ENCODE results near the gene NOTCH2. TPM values are rescaled to one million over a fixed set of nuclear protein-coding genes. Genes with fewer than 3 reads are reported as not detected.
A peak's percentile ranks its signal among the peaks of the same experiment; 100 is the strongest.
"Not testable (repeated sequence)": the region's sequence is repeated elsewhere in the genome, so short reads cannot be mapped to it uniquely, and the experiment has no call there.

NOTCH2 gene
- 10 to 100 TPM; 90.9 to 95.6 TPM for total RNA-seq

DNA sequence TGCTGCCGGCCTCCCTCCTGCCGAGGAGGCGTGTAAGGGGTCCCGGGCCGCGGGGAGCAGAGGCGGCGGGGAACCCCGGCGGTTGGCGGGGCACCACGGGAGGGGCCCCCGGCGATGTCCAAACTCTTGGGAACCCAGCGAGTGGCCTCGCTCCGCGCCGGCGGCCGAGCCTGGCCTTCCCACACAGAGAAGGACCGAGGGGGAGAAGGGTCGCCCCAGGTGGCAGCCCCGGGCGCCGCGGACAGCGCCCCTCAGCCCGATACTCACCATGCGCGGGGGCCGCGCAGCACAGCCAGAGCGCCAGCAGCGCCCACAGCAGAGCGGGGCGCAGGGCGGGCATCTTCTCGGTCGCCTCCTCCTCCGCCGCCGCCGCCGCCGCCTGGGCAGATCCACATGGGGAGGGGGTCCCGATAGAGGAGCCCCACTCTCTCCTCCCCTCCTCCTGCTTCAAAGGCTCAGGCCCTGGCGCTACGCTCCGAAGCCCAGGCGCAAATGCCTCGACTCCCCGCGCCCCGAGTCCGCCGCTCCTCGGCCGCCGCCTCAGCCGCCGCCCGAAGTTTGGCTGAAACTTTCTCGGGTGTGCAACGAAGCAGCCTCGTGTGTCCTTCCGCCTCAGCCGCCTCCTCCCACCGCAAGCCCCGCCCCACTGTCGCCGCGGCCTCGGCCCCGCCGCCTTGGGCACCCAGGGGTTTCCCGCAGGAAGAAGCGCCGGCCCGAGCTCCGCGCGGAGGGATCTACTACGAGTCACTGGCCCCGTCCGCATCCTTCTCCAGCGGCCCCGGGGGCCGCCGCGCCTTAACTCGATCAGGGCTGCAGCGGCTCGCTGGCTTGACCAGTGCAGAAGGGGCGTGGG lies at the start of gene NOTCH2:
TSS of gene NOTCH2 (minus strand) at position 596 of the 853 bp plus-strand sequence. CDS start at position 340, 256 bp downstream.
- H3K9me3 Mint-ChIP-seq (ENCODE audit: low read depth); H3K4me1 Mint-ChIP-seq; H3K27me3 Mint-ChIP-seq; CTCF ChIA-PET; H3K36me3 Mint-ChIP-seq: not testable (repeated sequence)
- peak; percentile 89 for ATAC-seq
- Mint-ChIP-seq H3K27ac (peak within 1 kb of the TSS; percentile 56), H3K4me3 (peak within 1 kb of the TSS; percentile 61)
- peak; percentile 74 for DNase-seq

DNA sequence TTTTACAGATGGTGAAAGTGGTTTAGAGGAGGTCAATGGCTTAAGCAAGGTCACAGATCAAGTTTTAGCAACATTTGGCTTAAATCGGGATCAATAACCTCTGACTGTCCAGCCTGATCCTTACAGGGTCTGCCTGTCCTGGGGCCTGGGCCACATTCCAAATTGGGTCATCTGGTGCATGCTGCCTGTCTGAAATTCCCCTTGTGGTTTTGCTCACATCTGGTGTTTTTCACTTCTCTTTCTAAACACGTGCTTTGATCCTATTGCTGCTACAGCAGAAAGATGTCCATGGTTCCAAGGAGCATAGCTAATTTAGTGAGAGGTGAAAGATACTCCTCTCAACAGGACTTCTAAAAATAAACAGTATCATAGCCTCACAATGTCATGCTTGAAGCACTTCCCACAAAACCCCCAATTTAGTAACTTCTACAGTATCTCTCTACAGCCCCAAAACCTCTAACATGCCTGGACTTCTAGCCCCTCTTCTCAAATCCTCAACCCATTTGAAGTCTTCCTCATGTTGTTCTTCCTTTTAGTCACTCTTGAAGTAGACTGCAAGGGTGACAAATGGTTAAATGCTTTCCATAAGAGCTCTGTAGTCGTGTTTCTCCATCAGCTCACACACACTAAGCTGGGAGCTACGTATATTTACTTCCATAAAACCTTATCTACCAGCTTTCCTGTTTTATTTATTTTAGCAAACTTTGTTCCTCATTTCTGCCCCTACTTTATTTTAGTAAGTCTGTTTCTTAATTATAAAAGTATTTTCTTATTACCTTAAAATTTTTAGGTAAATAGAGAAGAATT lies 48.1 kb upstream of the NOTCH2 start:
- H3K9me3 Mint-ChIP-seq (ENCODE audit: low read depth); ATAC-seq; H3K4me3 Mint-ChIP-seq; H3K27me3 Mint-ChIP-seq; H3K36me3 Mint-ChIP-seq; H3K27ac Mint-ChIP-seq; CTCF ChIA-PET; DNase-seq: not testable (repeated sequence)
- H3K4me1 Mint-ChIP-seq: peaks cover 11% of the 10 kb centered on the region

DNA sequence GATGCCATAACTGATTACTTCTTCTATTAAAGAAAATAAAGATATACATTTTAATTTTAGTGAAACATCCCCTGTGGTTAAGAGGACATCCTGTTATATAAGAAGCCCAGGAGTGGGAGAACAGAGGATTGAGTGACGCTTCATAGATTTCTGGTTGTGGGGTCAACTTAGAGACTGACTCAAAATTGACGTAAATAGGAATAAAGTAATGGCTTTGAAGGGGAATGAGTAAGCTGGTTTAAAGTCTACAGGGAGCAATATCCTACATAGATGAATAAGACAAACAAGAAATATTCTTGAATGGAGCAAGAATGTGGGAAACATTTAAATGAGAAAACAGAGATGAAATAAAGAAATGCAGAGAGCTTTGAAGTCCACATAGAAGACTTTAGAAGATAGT lies 46.6 kb upstream of the NOTCH2 start:
- H3K4me1 Mint-ChIP-seq; DNase-seq; H3K36me3 Mint-ChIP-seq; H3K9me3 Mint-ChIP-seq (ENCODE audit: low read depth); CTCF ChIA-PET; ATAC-seq; H3K27me3 Mint-ChIP-seq; H3K27ac Mint-ChIP-seq; H3K4me3 Mint-ChIP-seq: not testable (repeated sequence)

DNA sequence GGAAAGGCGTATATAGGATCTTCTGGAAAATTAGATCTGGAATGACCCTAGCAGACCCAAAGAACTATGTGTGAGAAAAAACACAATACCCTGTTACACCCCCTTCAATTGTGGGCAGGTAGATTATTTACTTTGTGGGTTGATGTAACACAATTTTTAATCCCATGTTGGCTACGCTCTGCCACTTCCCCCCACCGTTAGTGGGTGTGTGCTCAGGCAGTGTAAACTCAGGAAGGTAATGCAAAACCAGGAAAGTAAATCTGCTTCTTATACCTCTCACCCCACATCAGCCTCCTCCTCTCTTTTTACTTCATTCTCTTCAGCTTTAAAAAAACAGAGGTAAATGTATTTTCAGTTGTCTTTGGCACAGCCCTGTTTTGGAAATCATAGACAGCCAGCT lies 43.7 kb upstream of the NOTCH2 start:
- H3K4me3 Mint-ChIP-seq; H3K9me3 Mint-ChIP-seq (ENCODE audit: low read depth); ATAC-seq; DNase-seq; H3K4me1 Mint-ChIP-seq; H3K27me3 Mint-ChIP-seq; H3K36me3 Mint-ChIP-seq; CTCF ChIA-PET; H3K27ac Mint-ChIP-seq: not testable (repeated sequence)

DNA sequence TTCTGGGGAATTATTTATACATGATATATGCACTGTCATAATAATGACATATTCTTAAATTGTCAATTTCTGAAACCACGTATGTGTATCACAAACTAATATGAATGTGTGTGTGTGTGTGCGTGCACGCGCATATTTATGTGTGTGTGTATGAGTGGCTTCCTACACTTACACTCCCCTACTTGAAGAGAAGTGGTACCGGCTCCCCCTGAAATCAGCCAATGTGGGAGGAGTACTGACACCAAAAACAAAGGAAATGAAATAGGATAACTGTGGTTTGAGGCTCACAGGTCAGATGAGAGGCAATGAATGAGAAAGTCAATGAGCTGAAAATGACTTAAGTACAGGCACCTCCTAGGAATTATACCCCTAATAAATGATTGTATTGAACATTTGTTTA lies 42.8 kb upstream of the NOTCH2 start:
- CTCF ChIA-PET; H3K4me1 Mint-ChIP-seq; DNase-seq; H3K9me3 Mint-ChIP-seq (ENCODE audit: low read depth); H3K36me3 Mint-ChIP-seq; H3K27ac Mint-ChIP-seq; ATAC-seq; H3K4me3 Mint-ChIP-seq; H3K27me3 Mint-ChIP-seq: not testable (repeated sequence)

DNA sequence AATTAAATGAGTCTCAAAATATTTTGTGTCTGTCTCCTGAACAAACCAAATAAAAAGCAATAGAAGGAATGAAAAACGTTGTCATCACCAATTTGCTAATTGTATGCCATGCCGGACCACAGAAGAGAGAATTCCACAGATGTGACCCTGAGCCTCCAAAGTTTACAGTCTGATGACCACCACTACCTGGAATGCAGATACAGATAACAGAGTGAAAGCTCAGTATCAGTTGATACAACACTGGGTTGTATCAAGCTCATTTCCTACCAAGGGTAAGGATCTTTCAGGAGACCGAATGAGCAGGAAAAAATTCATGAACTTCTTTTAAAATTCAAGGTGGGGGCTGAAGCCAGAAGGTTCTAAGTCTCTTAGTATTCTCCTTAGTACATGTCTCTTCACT lies 42.3 kb upstream of the NOTCH2 start:
- H3K27ac Mint-ChIP-seq; DNase-seq; H3K36me3 Mint-ChIP-seq; CTCF ChIA-PET; ATAC-seq; H3K27me3 Mint-ChIP-seq; H3K4me3 Mint-ChIP-seq; H3K9me3 Mint-ChIP-seq (ENCODE audit: low read depth); H3K4me1 Mint-ChIP-seq: not testable (repeated sequence)

DNA sequence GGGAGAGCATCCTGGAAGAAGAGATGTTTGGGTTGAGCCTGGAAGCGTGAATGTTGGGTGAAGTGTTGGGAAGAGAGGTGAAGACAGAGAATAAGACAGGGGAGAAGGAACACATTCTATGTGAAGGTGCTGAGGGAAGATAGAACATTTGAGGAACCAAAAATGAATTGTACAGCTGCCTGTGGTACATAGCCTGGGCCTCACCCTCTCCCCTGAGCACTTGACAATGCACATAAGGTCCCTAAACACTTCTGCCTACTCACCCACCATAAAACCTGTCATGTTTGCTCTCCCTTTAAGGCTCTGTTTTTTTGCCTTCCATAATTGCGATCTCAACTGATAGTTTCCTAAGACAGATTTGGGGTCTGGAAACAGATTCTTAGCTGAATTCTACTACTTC lies 41.5 kb upstream of the NOTCH2 start:
- H3K4me1 Mint-ChIP-seq; H3K9me3 Mint-ChIP-seq (ENCODE audit: low read depth); ATAC-seq; H3K4me3 Mint-ChIP-seq; H3K27ac Mint-ChIP-seq; H3K36me3 Mint-ChIP-seq; CTCF ChIA-PET; H3K27me3 Mint-ChIP-seq; DNase-seq: not testable (repeated sequence)

DNA sequence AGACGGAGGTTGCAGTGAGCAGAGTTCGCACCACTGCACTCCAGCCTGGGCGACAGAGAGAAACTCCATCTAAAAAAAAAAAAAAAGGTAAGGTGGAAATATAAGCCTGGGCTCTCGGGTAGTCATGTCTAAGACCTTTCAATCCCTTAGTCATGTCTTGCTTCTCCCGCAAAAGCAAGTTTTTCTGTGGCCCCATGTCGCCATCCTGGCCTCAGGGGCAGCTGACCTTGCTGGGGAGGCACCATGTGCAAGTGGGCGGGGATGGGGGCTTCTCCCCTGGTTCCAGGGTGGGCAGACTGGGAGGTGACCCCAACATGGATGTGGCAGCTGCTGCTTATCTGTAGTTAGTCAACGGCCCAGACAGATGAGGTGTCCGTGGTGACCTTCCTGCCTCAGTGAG lies 40.2 kb upstream of the NOTCH2 start:
- H3K27me3 Mint-ChIP-seq; H3K27ac Mint-ChIP-seq; DNase-seq; ATAC-seq; CTCF ChIA-PET; H3K4me3 Mint-ChIP-seq; H3K9me3 Mint-ChIP-seq (ENCODE audit: low read depth); H3K36me3 Mint-ChIP-seq: not testable (repeated sequence)
- H3K4me1 Mint-ChIP-seq: peaks cover 14% of the 10 kb centered on the region

DNA sequence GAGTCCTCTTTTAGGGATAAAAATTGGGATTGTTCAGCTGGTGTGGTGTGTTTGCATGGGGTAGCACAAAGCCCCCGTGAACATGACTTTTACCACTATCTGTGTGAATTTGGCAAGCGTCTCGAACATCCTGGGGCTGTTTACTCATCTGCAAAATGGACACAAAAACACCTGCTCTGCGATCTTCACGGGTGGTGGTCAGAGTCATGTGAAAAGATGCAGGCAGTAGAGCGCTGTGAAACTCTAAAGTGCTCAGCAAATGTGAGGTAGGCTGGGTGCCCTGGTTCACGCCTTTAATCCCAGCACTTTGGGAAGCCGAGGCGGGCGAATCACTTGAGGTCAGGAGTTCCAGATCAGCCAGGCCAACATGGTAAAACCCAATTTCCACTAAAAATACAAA lies 39.7 kb upstream of the NOTCH2 start:
- H3K36me3 Mint-ChIP-seq; H3K4me3 Mint-ChIP-seq; DNase-seq; H3K27me3 Mint-ChIP-seq; H3K27ac Mint-ChIP-seq; ATAC-seq; H3K9me3 Mint-ChIP-seq (ENCODE audit: low read depth); CTCF ChIA-PET: not testable (repeated sequence)
- H3K4me1 Mint-ChIP-seq: peaks cover 16% of the 10 kb centered on the region

DNA sequence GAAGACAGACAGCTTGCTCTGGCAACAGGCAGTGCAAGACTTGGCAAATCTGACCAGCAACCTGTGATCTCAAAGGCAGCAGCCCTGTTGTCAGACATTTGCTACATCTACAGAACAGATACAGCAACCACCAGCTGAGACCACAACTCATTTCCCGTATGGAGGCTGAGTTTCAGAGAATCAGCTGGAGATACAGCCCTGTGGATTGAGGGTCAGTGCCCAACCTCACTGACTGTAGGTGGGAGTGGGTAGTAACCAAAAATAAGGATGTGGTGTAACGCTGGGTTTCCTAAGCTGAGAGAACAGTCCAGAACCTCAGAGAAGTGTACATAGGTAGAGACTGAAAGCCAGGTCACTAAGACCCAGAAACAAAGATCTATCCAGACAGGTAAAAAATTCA lies 35.8 kb upstream of the NOTCH2 start:
- Mint-ChIP-seq H3K4me1 (peaks cover 18% of the 10 kb centered on the region), H3K27ac (peak overlapping the region; percentile 76)
- H3K4me3 Mint-ChIP-seq; H3K9me3 Mint-ChIP-seq (ENCODE audit: low read depth); CTCF ChIA-PET; H3K36me3 Mint-ChIP-seq; H3K27me3 Mint-ChIP-seq: not testable (repeated sequence)
- ATAC-seq (peak; percentile 78), DNase-seq (peak; percentile 48)

DNA sequence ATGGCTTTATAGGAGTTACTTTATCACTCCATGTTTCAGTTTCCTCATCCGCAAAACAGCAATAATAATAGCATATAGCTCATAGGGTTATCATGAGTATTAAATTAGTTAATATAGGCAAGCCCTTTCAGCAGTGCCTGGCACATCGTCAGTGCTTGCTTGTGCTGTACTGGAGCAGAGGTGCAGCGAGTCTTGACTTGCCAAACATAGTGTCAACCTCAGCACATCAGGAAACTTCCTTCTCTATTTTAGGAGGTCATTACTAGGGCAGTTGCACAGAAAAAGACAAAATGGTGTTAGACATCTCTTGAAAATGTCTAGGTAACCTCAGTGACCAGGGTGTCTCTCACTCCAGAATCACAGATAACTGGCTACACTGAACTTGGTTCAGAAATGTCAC lies 34.3 kb upstream of the NOTCH2 start:
- ATAC-seq; H3K36me3 Mint-ChIP-seq; H3K27ac Mint-ChIP-seq; DNase-seq; H3K27me3 Mint-ChIP-seq; H3K4me3 Mint-ChIP-seq; H3K9me3 Mint-ChIP-seq (ENCODE audit: low read depth); CTCF ChIA-PET: not testable (repeated sequence)
- peaks cover 20% of the 10 kb centered on the region for H3K4me1 Mint-ChIP-seq

DNA sequence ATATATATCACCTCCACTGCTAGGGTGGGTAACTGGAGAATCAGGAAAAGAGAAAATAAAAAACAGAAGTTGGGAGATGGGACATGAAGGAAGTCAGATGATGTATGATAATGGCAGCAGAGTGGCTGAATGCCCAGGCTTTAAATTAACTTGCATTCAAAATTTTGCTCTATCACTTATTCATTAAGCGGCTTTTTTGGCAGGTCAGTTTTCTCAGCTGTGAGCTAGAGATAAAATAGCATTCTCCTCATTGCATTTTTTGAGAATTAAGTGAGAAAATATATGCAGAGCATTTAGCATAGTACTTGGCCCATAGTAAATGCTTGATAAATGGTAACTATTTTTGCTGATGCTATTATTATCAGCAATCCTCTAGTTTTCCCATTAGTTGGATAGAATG lies 32.1 kb upstream of the NOTCH2 start:
- not testable (repeated sequence) for H3K27ac Mint-ChIP-seq

DNA sequence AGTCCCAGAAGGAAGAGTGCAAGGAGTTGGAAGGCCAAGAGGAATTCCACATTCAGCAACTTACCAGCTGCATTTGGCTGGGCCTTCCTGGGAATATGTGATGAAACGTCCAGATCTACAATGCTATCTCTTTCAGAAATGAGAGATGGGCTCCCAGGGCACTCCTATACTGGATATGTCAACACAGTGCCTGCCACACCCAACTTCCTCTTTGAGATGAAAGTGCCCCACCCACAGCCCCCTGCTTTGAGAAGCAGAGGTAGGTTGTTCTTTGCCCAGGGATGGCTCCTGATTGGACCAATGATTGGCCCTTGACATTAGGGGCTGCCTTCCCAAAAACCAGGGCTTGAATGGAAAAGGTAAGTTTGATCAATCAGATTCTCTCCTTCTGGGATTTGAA lies 31.1 kb upstream of the NOTCH2 start:
- DNase-seq; ATAC-seq; H3K27me3 Mint-ChIP-seq; H3K9me3 Mint-ChIP-seq (ENCODE audit: low read depth); H3K27ac Mint-ChIP-seq; CTCF ChIA-PET; H3K4me3 Mint-ChIP-seq; H3K36me3 Mint-ChIP-seq: not testable (repeated sequence)
- peaks cover 16% of the 10 kb centered on the region for H3K4me1 Mint-ChIP-seq

More for the DNA sequence above, 32.1 kb upstream of the NOTCH2 start:
- H3K4me1 Mint-ChIP-seq: peaks cover 20% of the 10 kb centered on the region
- H3K9me3 Mint-ChIP-seq (ENCODE audit: low read depth); H3K27me3 Mint-ChIP-seq; H3K36me3 Mint-ChIP-seq; CTCF ChIA-PET; DNase-seq; ATAC-seq; H3K4me3 Mint-ChIP-seq: not testable (repeated sequence)

Measured in activated CD8-positive, alpha-beta memory T cell treated with anti-CD3 and anti-CD28 coated beads, Interleukin-2, amount 10 ng/mL, durations not matched to agents 7 days and 5 days (primary cell).